ENCODE results near the gene TTC6. TPM values are rescaled to one million over a fixed set of nuclear protein-coding genes. Genes with fewer than 3 reads are reported as not detected.

Gene TTC6
- total and polyA plus RNA-seq, 8 donors = 3.2 to 16.7 (median 13.9) TPM

DNA sequence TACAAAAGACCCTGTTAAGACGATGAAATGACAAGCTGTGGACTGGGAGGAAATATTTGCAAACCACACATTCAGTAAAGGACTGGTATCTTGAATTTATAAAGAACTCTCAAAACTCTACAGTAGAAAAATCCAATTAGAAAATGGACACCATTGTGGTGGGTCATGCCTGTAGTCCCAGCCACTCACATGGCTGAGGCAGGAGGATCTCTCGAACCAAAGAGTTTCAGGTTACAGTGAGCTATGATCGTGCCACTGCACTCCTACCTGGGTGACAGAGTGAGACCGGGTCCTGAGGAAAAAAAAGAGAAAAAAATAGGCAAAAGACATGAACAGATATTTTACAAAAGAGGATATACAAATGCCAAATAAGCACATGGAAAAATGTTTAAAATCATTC, 41.9 kb downstream of the TTC6 start:
- TF ChIP-seq, protein P1, sequence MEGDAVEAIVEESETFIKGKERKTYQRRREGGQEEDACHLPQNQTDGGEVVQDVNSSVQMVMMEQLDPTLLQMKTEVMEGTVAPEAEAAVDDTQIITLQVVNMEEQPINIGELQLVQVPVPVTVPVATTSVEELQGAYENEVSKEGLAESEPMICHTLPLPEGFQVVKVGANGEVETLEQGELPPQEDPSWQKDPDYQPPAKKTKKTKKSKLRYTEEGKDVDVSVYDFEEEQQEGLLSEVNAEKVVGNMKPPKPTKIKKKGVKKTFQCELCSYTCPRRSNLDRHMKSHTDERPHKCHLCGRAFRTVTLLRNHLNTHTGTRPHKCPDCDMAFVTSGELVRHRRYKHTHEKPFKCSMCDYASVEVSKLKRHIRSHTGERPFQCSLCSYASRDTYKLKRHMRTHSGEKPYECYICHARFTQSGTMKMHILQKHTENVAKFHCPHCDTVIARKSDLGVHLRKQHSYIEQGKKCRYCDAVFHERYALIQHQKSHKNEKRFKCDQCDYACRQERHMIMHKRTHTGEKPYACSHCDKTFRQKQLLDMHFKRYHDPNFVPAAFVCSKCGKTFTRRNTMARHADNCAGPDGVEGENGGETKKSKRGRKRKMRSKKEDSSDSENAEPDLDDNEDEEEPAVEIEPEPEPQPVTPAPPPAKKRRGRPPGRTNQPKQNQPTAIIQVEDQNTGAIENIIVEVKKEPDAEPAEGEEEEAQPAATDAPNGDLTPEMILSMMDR (IDR thresholded peaks at IDR 0.05) = no peak
- Histone ChIP-seq H3K9me3 (peaks cover 0 to 3% of the 10 kb centered on the region in 2 donors), H3K4me3 (no peak overlapping the region), H3K27ac (no peak overlapping the region), H3K36me3 (no peaks in the 10 kb centered on the region), H3K4me1 (no peaks in the 10 kb centered on the region), H3K27me3 (no peaks in the 10 kb centered on the region)
- intact Hi-C loops (cut with DNase I) = no loop called here
- ATAC-seq = no peak
- DNase-seq = no peak

DNA sequence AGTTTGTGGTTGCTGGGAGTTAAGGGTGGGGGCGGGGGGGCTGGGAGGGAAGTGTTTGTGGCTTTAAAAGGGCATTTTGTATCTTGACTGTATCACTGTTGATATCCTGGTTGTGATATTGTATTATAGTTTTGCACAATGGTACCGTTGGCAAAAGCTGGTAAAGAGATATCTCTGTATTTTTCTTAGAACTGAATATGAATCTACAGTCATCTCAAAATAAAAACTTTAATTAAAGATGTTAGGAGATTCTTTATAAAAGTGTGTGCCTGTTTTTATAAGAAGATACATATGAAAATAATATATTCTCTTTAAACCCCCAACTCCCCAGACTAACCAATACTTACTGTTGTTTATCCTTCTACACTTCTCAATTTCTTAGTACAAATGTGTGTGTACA, 43.2 kb downstream of the TTC6 start:
- intact Hi-C loops (cut with DNase I) = no loop called here
- DNase-seq = no peak
- no peak for ATAC-seq
- TF ChIP-seq, protein P1 (IDR thresholded peaks at IDR 0.05) = no peak
- Histone ChIP-seq H3K4me3 (no peak overlapping the region), H3K4me1 (no peaks in the 10 kb centered on the region), H3K36me3 (no peaks in the 10 kb centered on the region), H3K27ac (no peak overlapping the region), H3K27me3 (no peaks in the 10 kb centered on the region), H3K9me3 (no peaks in the 10 kb centered on the region)

DNA sequence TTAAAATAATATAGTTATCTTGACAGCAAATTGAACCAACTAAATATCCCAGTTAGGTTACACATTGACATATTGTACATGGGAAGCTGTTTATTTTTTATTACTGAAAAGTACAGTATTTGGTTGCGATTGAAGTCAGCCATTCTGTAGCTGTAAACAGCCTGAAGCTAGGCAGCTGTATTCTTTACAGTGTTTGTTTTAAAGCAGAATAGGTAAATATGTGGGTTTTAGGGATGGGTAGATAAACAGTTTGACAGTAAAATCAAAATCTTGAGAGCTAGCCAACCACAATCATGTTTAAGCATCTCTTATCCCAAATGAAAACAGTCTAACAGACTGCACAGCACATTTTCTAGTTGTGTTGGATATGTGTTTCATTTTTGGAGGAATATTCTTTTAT, 45.7 kb downstream of the TTC6 start:
- no peak overlapping the region for H3K4me3 ChIP-seq
- TF ChIP-seq, protein P1 (IDR thresholded peaks at IDR 0.05) = no peak
- no peaks in the 10 kb centered on the region for H3K27me3 ChIP-seq
- no peak for ATAC-seq
- H3K27ac ChIP-seq = no peak overlapping the region
- H3K4me1 ChIP-seq = no peaks in the 10 kb centered on the region
- H3K36me3 ChIP-seq = no peaks in the 10 kb centered on the region
- intact Hi-C loops (cut with DNase I) = no loop called here
- no peak for DNase-seq
- H3K9me3 ChIP-seq = no peaks in the 10 kb centered on the region

GRCh38 chr14:37642125-37642524, 46.7 kb downstream of the TTC6 start:
- Histone ChIP-seq H3K4me1 (no peaks in the 10 kb centered on the region), H3K36me3 (no peaks in the 10 kb centered on the region), H3K27ac (no peak overlapping the region), H3K4me3 (no peak overlapping the region), H3K9me3 (no peaks in the 10 kb centered on the region), H3K27me3 (no peaks in the 10 kb centered on the region)
- no peak for DNase-seq
- intact Hi-C loops (cut with DNase I) = no loop called here
- TF ChIP-seq, protein P1 (IDR thresholded peaks at IDR 0.05) = no peak
- ATAC-seq = no peak

- intact Hi-C loops (cut with DNase I) = no loop called here
Measured at GRCh38 chr14:37643701-37644100, 48.3 kb downstream of the TTC6 start.

More at GRCh38 chr14:37643701-37644100, 48.3 kb downstream of the TTC6 start:
- Histone ChIP-seq H3K27ac (no peak overlapping the region), H3K4me1 (no peaks in the 10 kb centered on the region), H3K4me3 (no peak overlapping the region), H3K36me3 (no peaks in the 10 kb centered on the region), H3K27me3 (no peaks in the 10 kb centered on the region), H3K9me3 (no peaks in the 10 kb centered on the region)
- ATAC-seq = no peak
- TF ChIP-seq, protein P1 (IDR thresholded peaks at IDR 0.05) = no peak
- no peak for DNase-seq

Other genes with a start within 250 kb of the TTC6 start
- 10 to 100 TPM; 30.2 to 33.6 TPM for gene FOXA1, start 380 bp upstream of the TTC6 start, total RNA-seq
- gene FOXA1, start 380 bp upstream of the TTC6 start, polyA plus RNA-seq (ENCODE audit: insufficient read length in 6 of 6) = 10 to 100 TPM; 39.5 to 52.9 (median 43.9) TPM